HepG2 (cell line): Measurements from ENCODE around the gene GRIN2D. TPM values are rescaled to one million over a fixed set of nuclear protein-coding genes. Genes with fewer than 3 reads are reported as not detected.

Experiments
- FUBP1 ChIP-seq: sonication (generic); formaldehyde crosslinking; IDR thresholded peaks from 2 replicates; pipeline ENCODE4 v1.5.1; 2020; ENCODE audit warnings: missing genetic modification reagents, mild to moderate bottlenecking, borderline replicate concordance
- GTF3A ChIP-seq: sonication (generic); formaldehyde crosslinking; conservative IDR thresholded peaks from 2 replicates; pipeline ENCODE4 v1.4.0; 2020; ENCODE audit warnings: mild to moderate bottlenecking, missing genetic modification reagents
- JARID2 ChIP-seq: sonication (generic); formaldehyde crosslinking; IDR thresholded peaks from 2 replicates; pipeline ENCODE4 v1.8.1; 2023; ENCODE audit warnings: missing genetic modification reagents, inconsistent platforms; ENCODE audit not compliant: insufficient replicate concordance
- KAT7 ChIP-seq: IDR thresholded peaks from 2 replicates; pipeline ENCODE4 v1.6.1; 2018; ENCODE audit warnings: borderline replicate concordance, missing compliant biosample characterization
- KLF16 ChIP-seq, 2 experiments: sonication (generic) in 1 of 2; formaldehyde crosslinking in 1 of 2; IDR thresholded peaks; 2 replicates each; pipeline versions ENCODE4 v1.6.1 to v1.8.0; 2016 to 2023; ENCODE audit warnings: missing genetic modification reagents in 2 of 2, missing compliant biosample characterization in 1 of 2
- MIER3 ChIP-seq: IDR thresholded peaks from 2 replicates; pipeline ENCODE4 v1.6.1; 2016; ENCODE audit warnings: missing compliant biosample characterization, borderline replicate concordance
- ZBTB7B ChIP-seq: sonication (generic); formaldehyde crosslinking; IDR thresholded peaks from 2 replicates; pipeline ENCODE4 v1.4.0; 2020; ENCODE audit warnings: missing genetic modification reagents
- ZFP37 ChIP-seq: sonication (generic); formaldehyde crosslinking; IDR thresholded peaks from 2 replicates; pipeline ENCODE4 v1.4.0; 2020; ENCODE audit warnings: missing genetic modification reagents, borderline replicate concordance
- ZKSCAN1 ChIP-seq: fragments of 150-350 bp; IDR thresholded peaks from 2 replicates; pipeline ENCODE4 v1.6.1; 2014; ENCODE audit warnings: low read length
- ZMYM4 ChIP-seq: sonication (generic); formaldehyde crosslinking; IDR thresholded peaks from 2 replicates; pipeline ENCODE4 v1.8.1; 2023; ENCODE audit warnings: mild to moderate bottlenecking, missing genetic modification reagents
- ZNF280D ChIP-seq: sonication (generic); formaldehyde crosslinking; IDR thresholded peaks from 2 replicates; pipeline ENCODE4 v1.5.1; 2020; ENCODE audit warnings: mild to moderate bottlenecking, missing genetic modification reagents
- ZNF281 ChIP-seq: sonication (generic); formaldehyde crosslinking; IDR thresholded peaks from 2 replicates; pipeline ENCODE4 v1.4.0; 2020; ENCODE audit warnings: missing genetic modification reagents, borderline replicate concordance
- ZXDC ChIP-seq: sonication (generic); formaldehyde crosslinking; IDR thresholded peaks from 2 replicates; pipeline ENCODE4 v1.5.0; 2020; ENCODE audit warnings: mild to moderate bottlenecking, missing genetic modification reagents
- polyA plus RNA-seq, 8 experiments: library from polyadenylated mRNA; depleted of rRNA in 3 of 8; stranded (reverse) in 7 of 8; unstranded in 1 of 8; fragments of >200 nt; fragmentation: Illumina TruSeq in 4 of 8; extraction: Trizol in 4 of 8; gene quantifications; 2 replicates each; pipeline versions ENCODE4 v1.2.1 to v1.2.3, GENCODE V29; 2011 to 2016; ENCODE audit warnings: low read depth in 4 of 8, missing spikeins in 1 of 8, mixed read lengths in 1 of 8; ENCODE audit not compliant: insufficient read depth in 1 of 8
- total RNA-seq, 5 experiments: library from RNA; depleted of rRNA; stranded (reverse); fragments of >200 nt; fragmentation: Illumina TruSeq; extraction: Trizol; gene quantifications; 2 replicates each; pipeline ENCODE4 v1.2.3, GENCODE V29; 2016; ENCODE audit warnings: low read depth in 1 of 5
- TF ChIP-seq, protein P1 (sequence below): sonication (generic); formaldehyde crosslinking; IDR thresholded peaks from 2 replicates; pipeline ENCODE4 v1.5.0; 2020; ENCODE audit warnings: missing genetic modification reagents, mild to moderate bottlenecking, borderline replicate concordance
- TF ChIP-seq, protein P2 (sequence below): IDR thresholded peaks from 2 replicates; pipeline ENCODE4 v1.6.1; 2016; ENCODE audit warnings: missing biosample characterization, missing genetic modification reagents, low read depth

Gene GRIN2D
- total and polyA plus RNA-seq, 2 of the 13 experiments (the other 11 are each of a cell fraction or from before 2014, with no cell fraction given) = 0.02 to 0.13 TPM

DNA sequence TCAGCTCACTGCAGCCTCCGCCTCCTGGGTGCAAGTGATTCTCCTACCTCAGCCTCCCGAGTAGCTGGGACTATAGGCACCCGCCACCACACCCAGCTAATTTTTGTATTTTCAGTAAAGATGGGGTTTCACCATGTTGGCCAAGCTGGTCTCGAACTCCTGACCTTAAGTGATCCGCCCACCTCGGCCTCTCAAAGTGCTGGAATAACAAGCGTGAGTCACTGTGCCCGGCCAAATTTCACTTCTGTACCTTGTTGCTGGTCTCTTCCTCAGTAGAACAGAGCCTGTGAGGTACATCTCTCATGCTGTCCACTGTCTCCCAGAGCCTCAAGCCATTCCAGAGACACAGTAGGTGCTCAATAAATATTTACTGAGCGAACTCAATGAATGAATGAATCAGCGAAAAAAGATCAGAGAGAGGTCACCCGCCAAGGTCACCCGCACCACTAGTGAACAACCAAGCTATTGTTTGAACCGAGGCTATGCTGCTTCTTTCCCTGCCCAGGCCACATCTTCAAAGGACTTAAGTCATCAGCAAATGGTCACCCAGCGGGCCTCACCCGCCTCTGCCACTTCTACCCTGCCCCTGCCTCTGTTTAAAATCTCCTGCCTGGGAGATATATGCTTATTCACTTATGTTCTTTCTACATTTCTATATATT lies 39.0 kb upstream of the GRIN2D start (continued):
- TF ChIP-seq, protein P1, sequence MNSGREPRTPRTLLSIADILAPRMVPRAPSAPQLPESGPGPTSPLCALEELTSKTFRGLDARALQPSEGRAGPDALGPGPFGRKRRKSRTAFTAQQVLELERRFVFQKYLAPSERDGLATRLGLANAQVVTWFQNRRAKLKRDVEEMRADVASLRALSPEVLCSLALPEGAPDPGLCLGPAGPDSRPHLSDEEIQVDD (CRISPR knock-in tag) = no peak
- TF ChIP-seq ZKSCAN1 (peak; percentile 98), ZNF280D (CRISPR knock-in tag) (peak; percentile 44; the same call in 1 of the 2 replicates), GTF3A (no peak), ZXDC (no peak), KLF16 (CRISPR knock-in tag; IDR thresholded peaks at IDR 0.05) (peak in 1 of 2 experiments; percentile 73; a peak in 2 of 4 replicates), ZFP37 (CRISPR knock-in tag) (no peak), ZBTB7B (CRISPR knock-in tag) (peak; percentile 50; the same call in 1 of the 2 replicates), ZNF281 (CRISPR knock-in tag) (peak; percentile 32; the same call in 1 of the 2 replicates), FUBP1 (peak; percentile 63; the same call in 1 of the 2 replicates), JARID2 (CRISPR knock-in tag) (no peak), ZMYM4 (CRISPR knock-in tag) (peak; percentile 80), KAT7 (CRISPR knock-in tag) (peak; percentile 59; the same call in 1 of the 2 replicates), MIER3 (CRISPR knock-in tag) (peak; percentile 93; the same call in 1 of the 2 replicates)
- TF ChIP-seq, protein P2, sequence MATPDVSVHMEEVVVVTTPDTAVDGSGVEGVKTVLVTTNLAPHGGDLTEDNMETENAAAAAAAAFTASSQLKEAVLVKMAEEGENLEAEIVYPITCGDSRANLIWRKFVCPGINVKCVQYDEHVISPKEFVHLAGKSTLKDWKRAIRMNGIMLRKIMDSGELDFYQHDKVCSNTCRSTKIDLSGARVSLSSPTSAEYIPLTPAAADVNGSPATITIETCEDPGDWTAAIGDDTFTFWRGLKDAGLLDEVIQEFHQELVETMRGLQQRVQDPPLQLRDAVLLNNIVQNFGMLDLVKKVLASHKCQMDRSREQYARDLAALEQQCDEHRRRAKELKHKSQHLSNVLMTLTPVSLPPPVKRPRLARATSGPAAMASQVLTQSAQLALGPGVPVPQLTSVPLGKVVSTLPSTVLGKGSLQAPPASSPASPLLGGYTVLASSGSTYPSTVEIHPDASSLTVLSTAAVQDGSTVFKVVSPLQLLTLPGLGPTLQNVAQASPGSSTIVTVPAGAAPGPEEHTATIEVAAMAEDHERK = no peak
